Testis (tissue), 3 donors: ENCODE results near the gene ENKD1. TPM values are rescaled to one million over a fixed set of nuclear protein-coding genes. Genes with fewer than 3 reads are reported as not detected.

Experiments
- DNase-seq: peaks from one replicate; pipeline ENCODE4 v3.0.0-alpha.2; 2019
- H3K27ac ChIP-seq, 2 donors: fragments of 200-600 bp; sonication (generic); one replicate each; pipeline ENCODE4 v1.5.1; 2019
- H3K27me3 ChIP-seq: fragments of 200-600 bp; sonication (generic); one replicate; pipeline ENCODE4 v1.5.1; 2019
- H3K36me3 ChIP-seq: fragments of 200-600 bp; sonication (generic); one replicate; pipeline ENCODE4 v1.5.1; 2017; ENCODE audit warnings: low read depth; ENCODE audit errors: missing control alignments
- H3K4me1 ChIP-seq: fragments of 200-600 bp; sonication (generic); one replicate; pipeline ENCODE4 v1.5.1; 2019
- H3K4me3 ChIP-seq, 2 donors: fragments of 200-600 bp; sonication (generic); one replicate each; pipeline ENCODE4 v1.5.1; 2017 to 2019
- H3K9me3 ChIP-seq: fragments of 200-600 bp; sonication (generic); one replicate; pipeline ENCODE4 v1.5.1; 2017
- CTCF ChIP-seq, 3 experiments: fragments of 450-650 bp in 2 of 3; fragments of 200-600 bp in 1 of 3; sonication (generic) in 1 of 3; IDR thresholded peaks; one replicate each; pipeline ENCODE4 v1.5.1; 2016 to 2019; ENCODE audit warnings: antibody characterized with exemption in 3 of 3, mild to moderate bottlenecking in 2 of 3, moderate library complexity in 1 of 3
- POLR2A ChIP-seq: fragments of 450-650 bp; IDR thresholded peaks from one replicate; pipeline ENCODE4 v1.6.1; 2017; ENCODE audit warnings: antibody characterized with exemption, mild to moderate bottlenecking, moderate library complexity
- WGBS, 2 donors: methylation state at CpG; one replicate each; pipeline ENCODE4 v1.1.5; 2018; 5-methylcytosine and 5-hydroxymethylcytosine counted together
- intact Hi-C: fragments of 100-400 bp; cut with DNase I; formaldehyde crosslinking; loops from one replicate; pipeline ENCODE4 v1.15.1; 2023; ENCODE audit warnings: low total_unique reads
- polyA plus RNA-seq: library from polyadenylated mRNA; stranded (reverse); fragments of 350-450 nt; fragmentation: Illumina TruSeq; extraction: RNeasy Lipid Tissue Mini Kit (QIAGEN cat#74804); gene quantifications from one replicate; pipeline ENCODE4 v1.2.3, GENCODE V29; 2014; ENCODE audit warnings: low read depth, low replicate concordance; ENCODE audit not compliant: insufficient read depth
- total RNA-seq, 2 donors: library from RNA; depleted of rRNA; stranded (reverse); fragments of >200 nt; gene quantifications; one replicate each; pipeline ENCODE4 v1.2.3, GENCODE V29; 2016

Gene ENKD1
- total and polyA plus RNA-seq, 3 donors from 2014 or later, result 37.7 to 53.3 (median 47.5) TPM

GRCh38 chr16:67659675-67660563 lies 6.6 kb downstream of the ENKD1 start, which contains the start of gene ACD:
ACD (minus strand) TSS chr16:67660260; CDS start chr16:67660220, 40 bp downstream.
- Histone ChIP-seq H3K4me3 (peak within 1 kb of the TSS; percentile 69 to 96), H3K4me1 (peaks cover 8% of the 10 kb centered on the region), H3K36me3 (no peaks in the 10 kb centered on the region), H3K9me3 (no peaks in the 10 kb centered on the region), H3K27ac (peak within 1 kb of the TSS; percentile 96), H3K27me3 (no peaks in the 10 kb centered on the region)
- WGBS, 2 donors, result 0 to 1% methylated on average over 8 to 69 of the region's 83 CpGs
- TF ChIP-seq CTCF (IDR thresholded peaks at IDR 0.05) (no peak), POLR2A (peak; percentile 58)
- peak; percentile 92 for DNase-seq
- intact Hi-C loops, result loop anchor here (5.0 kb wide), 1 partner anchor 88 kb away; no protein-coding TSS in a partner anchor

- Histone ChIP-seq H3K36me3 (no peaks in the 10 kb centered on the region), H3K27ac (peak overlapping the region in 1 of 2 donors; percentile 96), H3K4me3 (peak overlapping the region; percentile 69 to 96), H3K4me1 (peaks cover 8% of the 10 kb centered on the region), H3K9me3 (no peaks in the 10 kb centered on the region), H3K27me3 (no peaks in the 10 kb centered on the region)
- TF ChIP-seq POLR2A (no peak), CTCF (IDR thresholded peaks at IDR 0.05) (no peak)
- intact Hi-C loops, result loop anchor here (5.0 kb wide), 1 partner anchor 87 kb away; no protein-coding TSS in a partner anchor
- DNase-seq, result no peak
- WGBS, 2 donors, result 34% methylated on average over 18 to 19 of the region's 21 CpGs
Measured at GRCh38 chr16:67658849-67659674, 7.5 kb downstream of the ENKD1 start.

- no peaks in the 10 kb centered on the region for H3K27me3 ChIP-seq
- TF ChIP-seq CTCF (IDR thresholded peaks at IDR 0.05) (no peak), POLR2A (no peak)
- no peak overlapping the region for H3K4me3 ChIP-seq
- no peaks in the 10 kb centered on the region for H3K36me3 ChIP-seq
- intact Hi-C loops, result loop anchor here (5.0 kb wide), 1 partner anchor 86 kb away; no protein-coding TSS in a partner anchor
- H3K27ac ChIP-seq, result no peak overlapping the region
- no peak for DNase-seq
- peaks cover 15% of the 10 kb centered on the region for H3K4me1 ChIP-seq
- 93 to 94% methylated on average over 10 to 18 of the region's 18 CpGs for WGBS, 2 donors
- H3K9me3 ChIP-seq, result no peaks in the 10 kb centered on the region
Measured at GRCh38 chr16:67657751-67658518, 8.6 kb downstream of the ENKD1 start.

- H3K9me3 ChIP-seq, result no peaks in the 10 kb centered on the region
- no peak overlapping the region for H3K27ac ChIP-seq
- no peak overlapping the region for H3K4me3 ChIP-seq
- 87 to 92% methylated on average over 16 of the region's 16 CpGs for WGBS, 2 donors
- intact Hi-C loops, result loop anchor here (5.0 kb wide), 1 partner anchor 85 kb away; no protein-coding TSS in a partner anchor
- no peaks in the 10 kb centered on the region for H3K27me3 ChIP-seq
- H3K36me3 ChIP-seq, result no peaks in the 10 kb centered on the region
- DNase-seq, result no peak
- H3K4me1 ChIP-seq, result peaks cover 15% of the 10 kb centered on the region
- TF ChIP-seq POLR2A (no peak), CTCF (IDR thresholded peaks at IDR 0.05) (no peak)
Measured at GRCh38 chr16:67657017-67657608, 9.4 kb downstream of the ENKD1 start.
